Neutrophil (primary cell): ENCODE measurements around the gene PPP2R5D.

Experiments used
- H3K27ac ChIP-seq: fragments of 200-600 bp; sonication (generic); 2 replicates; pipeline ENCODE4 v1.5.1; 2016; ENCODE audit warnings: mild to moderate bottlenecking, moderate library complexity
- H3K27me3 ChIP-seq: fragments of 200-600 bp; sonication (generic); 2 replicates; pipeline ENCODE4 v1.6.0; 2016; ENCODE audit warnings: mild to moderate bottlenecking
- H3K36me3 ChIP-seq: fragments of 200-600 bp; sonication (generic); 2 replicates; pipeline ENCODE4 v1.5.1; 2017
- H3K4me1 ChIP-seq, 2 experiments: fragments of 200-600 bp in 1 of 2; sonication (generic) in 1 of 2; 1 replicate in 1 of 2; 2 replicates in 1 of 2; pipeline versions ENCODE4 v1.5.1 to v1.6.1; 2013 to 2016; ENCODE audit warnings: low read depth in 1 of 2, low read length in 1 of 2, mild to moderate bottlenecking in 1 of 2, moderate library complexity in 1 of 2; ENCODE audit not compliant: control insufficient read depth in 1 of 2, insufficient read depth in 1 of 2
- H3K4me3 ChIP-seq, 2 experiments: fragments of 200-600 bp in 1 of 2; sonication (generic) in 1 of 2; 1 replicate in 1 of 2; 2 replicates in 1 of 2; pipeline ENCODE4 v1.5.1; 2013 to 2016; ENCODE audit warnings: low read depth in 1 of 2, low read length in 1 of 2, mild to moderate bottlenecking in 1 of 2, moderate library complexity in 1 of 2
- H3K9me3 ChIP-seq: fragments of 200-600 bp; sonication (generic); 2 replicates; pipeline ENCODE4 v1.5.1; 2016
- TF ChIP-seq, protein P1 (sequence below): fragments of 200-600 bp; sonication (generic); IDR thresholded peaks from 2 replicates; pipeline ENCODE4 v1.5.1; 2016; ENCODE audit warnings: antibody characterized with exemption

The PPP2R5D gene

GRCh38 chr6:43026365-43026764 lies 42.0 kb downstream of the PPP2R5D start:
- H3K4me3 ChIP-seq, result no peak overlapping the region
- TF ChIP-seq, protein P1, sequence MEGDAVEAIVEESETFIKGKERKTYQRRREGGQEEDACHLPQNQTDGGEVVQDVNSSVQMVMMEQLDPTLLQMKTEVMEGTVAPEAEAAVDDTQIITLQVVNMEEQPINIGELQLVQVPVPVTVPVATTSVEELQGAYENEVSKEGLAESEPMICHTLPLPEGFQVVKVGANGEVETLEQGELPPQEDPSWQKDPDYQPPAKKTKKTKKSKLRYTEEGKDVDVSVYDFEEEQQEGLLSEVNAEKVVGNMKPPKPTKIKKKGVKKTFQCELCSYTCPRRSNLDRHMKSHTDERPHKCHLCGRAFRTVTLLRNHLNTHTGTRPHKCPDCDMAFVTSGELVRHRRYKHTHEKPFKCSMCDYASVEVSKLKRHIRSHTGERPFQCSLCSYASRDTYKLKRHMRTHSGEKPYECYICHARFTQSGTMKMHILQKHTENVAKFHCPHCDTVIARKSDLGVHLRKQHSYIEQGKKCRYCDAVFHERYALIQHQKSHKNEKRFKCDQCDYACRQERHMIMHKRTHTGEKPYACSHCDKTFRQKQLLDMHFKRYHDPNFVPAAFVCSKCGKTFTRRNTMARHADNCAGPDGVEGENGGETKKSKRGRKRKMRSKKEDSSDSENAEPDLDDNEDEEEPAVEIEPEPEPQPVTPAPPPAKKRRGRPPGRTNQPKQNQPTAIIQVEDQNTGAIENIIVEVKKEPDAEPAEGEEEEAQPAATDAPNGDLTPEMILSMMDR, result no peak
- no peaks in the 10 kb centered on the region for H3K9me3 ChIP-seq
- no peak overlapping the region for H3K27ac ChIP-seq
- no peaks in the 10 kb centered on the region for H3K27me3 ChIP-seq
- peaks cover 7 to 9% of the 10 kb centered on the region in 2 experiments for H3K4me1 ChIP-seq
- peaks cover 65% of the 10 kb centered on the region for H3K36me3 ChIP-seq

- H3K4me1 ChIP-seq, result no peaks in the 10 kb centered on the region
- H3K4me3 ChIP-seq, result no peak overlapping the region
- peaks cover 81% of the 10 kb centered on the region for H3K36me3 ChIP-seq
- no peak overlapping the region for H3K27ac ChIP-seq
- H3K27me3 ChIP-seq, result no peaks in the 10 kb centered on the region
- TF ChIP-seq, protein P1, result no peak
- no peaks in the 10 kb centered on the region for H3K9me3 ChIP-seq
Measured at GRCh38 chr6:43029120-43029519, 44.8 kb downstream of the PPP2R5D start.

DNA sequence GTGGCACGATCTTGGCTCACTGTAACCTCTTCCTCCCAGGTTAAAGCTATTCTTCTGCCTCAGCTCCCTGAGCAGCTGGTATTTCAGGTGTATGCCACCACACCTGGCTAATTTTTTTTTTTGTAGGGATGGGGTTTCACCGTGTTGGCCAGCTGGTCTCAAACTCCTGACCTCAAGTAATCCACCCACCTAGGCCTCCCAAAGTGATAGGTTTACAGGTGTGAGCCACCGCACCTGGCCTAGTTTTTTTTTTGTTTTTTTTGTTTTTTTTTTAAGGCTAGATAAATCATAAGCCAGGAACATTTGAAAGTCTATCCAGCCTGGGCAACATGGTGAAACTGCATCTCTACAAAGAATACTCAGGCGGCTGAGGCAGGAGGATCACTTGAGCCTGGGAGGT lies 48.0 kb downstream of the PPP2R5D start:
- H3K36me3 ChIP-seq, result peaks cover 85% of the 10 kb centered on the region
- no peaks in the 10 kb centered on the region for H3K9me3 ChIP-seq
- no peaks in the 10 kb centered on the region for H3K27me3 ChIP-seq

DNA sequence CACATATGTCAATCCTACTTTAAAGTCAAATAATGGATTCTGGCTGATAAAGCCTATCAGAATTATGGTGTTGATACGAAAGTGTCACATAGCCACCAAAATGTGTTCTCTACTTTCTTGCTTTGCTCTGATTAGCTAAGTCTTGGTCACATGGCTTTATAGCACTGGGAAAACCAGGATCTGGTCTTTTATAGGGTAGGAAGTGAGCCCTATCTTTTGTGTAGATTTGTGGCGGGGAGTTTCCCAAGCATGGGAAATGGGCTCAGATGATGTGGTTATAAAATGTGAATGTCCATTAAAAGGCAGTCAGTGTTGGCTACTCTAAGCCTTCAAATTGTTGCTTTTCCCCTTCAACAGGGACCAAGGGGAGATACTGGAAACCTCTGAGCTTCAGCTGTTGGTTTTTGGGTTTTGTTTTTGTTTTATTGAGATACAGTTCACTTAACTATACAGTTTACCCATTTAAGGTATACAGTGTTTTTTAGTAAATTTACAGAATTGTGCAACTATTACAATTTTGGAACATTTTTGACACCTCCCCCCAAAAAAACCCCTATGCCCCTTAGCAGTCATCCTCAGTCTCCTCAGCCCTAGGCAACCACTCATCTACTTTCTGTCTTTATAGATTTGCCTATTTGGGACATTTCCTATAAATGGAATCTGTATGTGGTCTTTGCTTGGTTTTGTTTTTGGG lies 49.3 kb downstream of the PPP2R5D start:
- Histone ChIP-seq H3K4me1 (no peaks in the 10 kb centered on the region), H3K36me3 (peaks cover 85% of the 10 kb centered on the region), H3K27me3 (no peaks in the 10 kb centered on the region), H3K4me3 (no peak overlapping the region), H3K27ac (no peak overlapping the region), H3K9me3 (no peaks in the 10 kb centered on the region)
- TF ChIP-seq, protein P1, result no peak

More for the DNA sequence above, 48.0 kb downstream of the PPP2R5D start:
- H3K27ac ChIP-seq, result no peak overlapping the region
- H3K4me3 ChIP-seq, result no peak overlapping the region
- TF ChIP-seq, protein P1, result no peak
- H3K4me1 ChIP-seq, result no peaks in the 10 kb centered on the region

GRCh38 chr6:43034190-43034525 lies 49.8 kb downstream of the PPP2R5D start:
- Histone ChIP-seq H3K27ac (no peak overlapping the region), H3K9me3 (no peaks in the 10 kb centered on the region), H3K4me1 (no peaks in the 10 kb centered on the region), H3K27me3 (no peaks in the 10 kb centered on the region), H3K4me3 (no peak overlapping the region), H3K36me3 (peaks cover 85% of the 10 kb centered on the region)
- TF ChIP-seq, protein P1, result no peak
